ENCODE results near the gene IL20. TPM values are rescaled to one million over a fixed set of nuclear protein-coding genes. Genes with fewer than 3 reads are reported as not detected.

IL20 gene
- total and polyA plus RNA-seq, 7 donors, result not detected

DNA sequence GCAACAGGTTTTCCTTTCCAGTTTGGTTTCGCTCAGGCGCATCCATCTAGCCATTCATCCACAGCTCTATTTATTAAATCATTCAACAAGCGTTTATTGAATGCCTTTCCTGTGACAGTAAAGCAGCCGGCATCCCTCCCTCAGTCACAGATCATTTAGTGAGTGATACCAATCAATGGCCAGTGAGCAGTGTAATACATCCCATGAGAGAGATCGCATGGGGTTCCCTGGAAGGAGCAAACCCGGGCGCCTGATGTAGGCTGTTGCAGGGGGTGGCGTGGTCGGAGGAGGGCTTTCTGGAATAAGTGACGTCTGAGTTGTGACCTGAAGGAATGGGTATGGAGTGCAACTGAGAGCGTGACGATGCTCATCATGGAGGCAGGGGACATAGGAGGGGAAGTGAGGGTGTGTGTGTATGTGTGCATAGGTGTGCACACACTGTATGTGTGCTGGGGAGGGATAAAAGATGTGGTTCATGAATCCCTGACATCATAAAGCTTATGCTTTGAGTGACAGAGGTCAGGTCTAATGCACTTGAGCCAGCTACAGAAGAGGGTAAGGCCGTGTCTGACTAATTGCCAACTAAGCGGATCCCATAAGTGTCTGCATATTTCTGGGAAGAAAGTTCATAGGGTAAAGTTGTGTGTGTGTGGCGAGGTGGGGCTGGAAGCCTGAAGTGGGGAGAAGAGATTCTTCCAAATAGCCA lies 49.8 kb downstream of the IL20 start:
- Histone ChIP-seq H3K9me3 (no peaks in the 10 kb centered on the region), H3K36me3 (no peaks in the 10 kb centered on the region), H3K4me3 (no peak overlapping the region), H3K27me3 (peaks cover 0 to 5% (median 4%) of the 10 kb centered on the region in 3 donors), H3K27ac (no peak overlapping the region), H3K4me1 (peaks cover 0 to 5% (median 2%) of the 10 kb centered on the region in 4 donors)
- WGBS, 2 donors, result 86 to 91% methylated on average over 15 of the region's 15 CpGs
- DNase-seq, result no peak
- TF ChIP-seq POLR2A (IDR thresholded peaks at IDR 0.05) (no peak), EP300 (IDR thresholded peaks at IDR 0.05) (no peak), POLR2AphosphoS5 (IDR thresholded peaks at IDR 0.05) (no peak), CTCF (IDR thresholded peaks at IDR 0.05) (no peak)
- intact Hi-C loops (cut with DNase I), result loop anchor here (10.0 kb wide), 1 partner anchor 420 kb away; no protein-coding TSS in a partner anchor

- no peak for DNase-seq
- WGBS, 2 donors, result 71 to 89% methylated on average over 8 of the region's 8 CpGs
- H3K36me3 ChIP-seq, result no peaks in the 10 kb centered on the region
- peaks cover 0 to 5% (median 2%) of the 10 kb centered on the region in 4 donors for H3K4me1 ChIP-seq
- H3K27ac ChIP-seq, result no peak overlapping the region
- H3K27me3 ChIP-seq, result peaks cover 0 to 5% (median 0%) of the 10 kb centered on the region in 3 donors
- intact Hi-C loops (cut with DNase I), result loop anchor here (10.0 kb wide), 1 partner anchor 421 kb away; no protein-coding TSS in a partner anchor
- no peaks in the 10 kb centered on the region for H3K9me3 ChIP-seq
- TF ChIP-seq POLR2AphosphoS5 (IDR thresholded peaks at IDR 0.05), result no peak
- no peak for TF ChIP-seq POLR2A (IDR thresholded peaks at IDR 0.05)
- no peak for TF ChIP-seq CTCF (IDR thresholded peaks at IDR 0.05)
- no peak for TF ChIP-seq EP300 (IDR thresholded peaks at IDR 0.05)
- no peak overlapping the region for H3K4me3 ChIP-seq
Observed at GRCh38 chr1:206916000-206916709, 50.7 kb downstream of the IL20 start.

- Histone ChIP-seq H3K4me3 (no peak overlapping the region), H3K27ac (no peak overlapping the region), H3K4me1 (no peaks in the 10 kb centered on the region), H3K9me3 (no peaks in the 10 kb centered on the region), H3K36me3 (no peaks in the 10 kb centered on the region), H3K27me3 (peaks cover 0 to 5% (median 0%) of the 10 kb centered on the region in 3 donors)
- no peak for DNase-seq
- WGBS, 2 donors, result 59 to 83% methylated on average over 3 of the region's 3 CpGs
- TF ChIP-seq POLR2AphosphoS5 (IDR thresholded peaks at IDR 0.05), result no peak
- no peak for TF ChIP-seq EP300 (IDR thresholded peaks at IDR 0.05)
- intact Hi-C loops (cut with DNase I), result loop anchor here (10.0 kb wide), 1 partner anchor 423 kb away; no protein-coding TSS in a partner anchor
Observed at GRCh38 chr1:206918076-206918475, 52.7 kb downstream of the IL20 start.

Other genes with a start within 250 kb of the IL20 start
- gene DYRK3, start 230.1 kb upstream of the IL20 start, total RNA-seq, result 1 to 10 TPM; 3.2 to 7.8 (median 6.2) TPM
- gene DYRK3, start 230.1 kb upstream of the IL20 start, polyA plus RNA-seq, result 1 to 10 TPM in 1 of 3 donors, under 1 TPM in 2; 0.60 to 1.3 (median 0.92) TPM
- 10 to 100 TPM; 32.1 to 61.4 (median 40.5) TPM for gene MAPKAPK2, start 180.7 kb upstream of the IL20 start, total RNA-seq
- 10 to 100 TPM; 37.8 to 55.5 (median 39.3) TPM for gene MAPKAPK2, start 180.7 kb upstream of the IL20 start, polyA plus RNA-seq
- gene IL19, start 94.8 kb upstream of the IL20 start, total RNA-seq, result not detected
- under 1 TPM in 1 of 3 donors, not detected in 2; 0.10 TPM for gene IL19, start 94.8 kb upstream of the IL20 start, polyA plus RNA-seq
- gene IL10, start 93.1 kb upstream of the IL20 start, total RNA-seq, result 10 to 100 TPM in 2 of 4 donors, 1 to 10 TPM in 2; 1.7 to 11.1 (median 8.2) TPM
- 10 to 100 TPM in 1 of 3 donors, 1 to 10 TPM in 2; 1.6 to 16.8 (median 2.8) TPM for gene IL10, start 93.1 kb upstream of the IL20 start, polyA plus RNA-seq
- not detected for gene IL24, start 31.8 kb downstream of the IL20 start, total RNA-seq
- gene IL24, start 31.8 kb downstream of the IL20 start, polyA plus RNA-seq, result under 1 TPM in 2 of 3 donors, not detected in 1; 0.36 to 0.46 TPM
- 1 to 10 TPM in 2 of 4 donors, under 1 TPM in 1, not detected in 1; 0.49 to 1.5 (median 1.1) TPM for gene FCMR, start 56.3 kb downstream of the IL20 start, total RNA-seq
- 100 to 1,000 TPM in 1 of 3 donors, 1 to 10 TPM in 2; 1.8 to 111 (median 3.5) TPM for gene FCMR, start 56.3 kb downstream of the IL20 start, polyA plus RNA-seq
- gene PIGR, start 80.8 kb downstream of the IL20 start, total RNA-seq, result 1 to 10 TPM in 2 of 4 donors, under 1 TPM in 1, not detected in 1; 0.16 to 9.3 (median 8.6) TPM
- gene PIGR, start 80.8 kb downstream of the IL20 start, polyA plus RNA-seq, result 1,000 to 10,000 TPM in 1 of 3 donors, 100 to 1,000 TPM in 2; 163 to 3,648 (median 569) TPM
- not detected for gene FCAMR, start 104.8 kb downstream of the IL20 start, total RNA-seq
- gene FCAMR, start 104.8 kb downstream of the IL20 start, polyA plus RNA-seq, result 1 to 10 TPM in 1 of 3 donors, not detected in 2; 1.5 TPM
- under 1 TPM in 3 of 4 donors, not detected in 1; 0.14 to 0.36 (median 0.28) TPM for gene C1orf116, start 167.1 kb downstream of the IL20 start, total RNA-seq
- gene C1orf116, start 167.1 kb downstream of the IL20 start, polyA plus RNA-seq, result 10 to 100 TPM in 1 of 3 donors, 1 to 10 TPM in 2; 7.8 to 22.4 (median 8.9) TPM
- gene YOD1, start 185.6 kb downstream of the IL20 start, total RNA-seq, result 1 to 10 TPM; 5.2 to 7.8 (median 7.3) TPM
- gene YOD1, start 185.6 kb downstream of the IL20 start, polyA plus RNA-seq, result 1 to 10 TPM; 1.2 to 3.2 (median 2.5) TPM
- 1 to 10 TPM; 5.0 to 7.8 (median 5.5) TPM for gene PFKFB2, start 187.7 kb downstream of the IL20 start, total RNA-seq
- gene PFKFB2, start 187.7 kb downstream of the IL20 start, polyA plus RNA-seq, result 10 to 100 TPM; 15.6 to 24.9 (median 18.7) TPM
- 1 to 10 TPM in 1 of 4 donors, under 1 TPM in 2, not detected in 1; 0.71 to 2.2 (median 0.82) TPM for gene C4BPB, start 223.2 kb downstream of the IL20 start, total RNA-seq
- 10 to 100 TPM in 1 of 3 donors, 1 to 10 TPM in 2; 6.0 to 33.7 (median 6.2) TPM for gene C4BPB, start 223.2 kb downstream of the IL20 start, polyA plus RNA-seq
- gene C4BPA, start 238.6 kb downstream of the IL20 start, total RNA-seq, result not detected
- gene C4BPA, start 238.6 kb downstream of the IL20 start, polyA plus RNA-seq, result 1 to 10 TPM; 1.2 to 6.4 (median 2.5) TPM

Data from sigmoid colon (tissue), 7 donors.